GM12801 (cell line): ENCODE results near the gene CDH22.

Experiments used
- CTCF ChIP-seq: IDR thresholded peaks from one replicate; pipeline ENCODE4 v1.5.1; 2011; ENCODE audit warnings: control low read depth; ENCODE audit not compliant: insufficient read length; ENCODE audit errors: extremely low read depth

Gene CDH22

GRCh38 chr20:46261456-46262253 is 46.6 kb downstream of the CDH22 start:
- no peak for TF ChIP-seq CTCF

- no peak for TF ChIP-seq CTCF
Observed at GRCh38 chr20:46260936-46261454, 47.3 kb downstream of the CDH22 start.

- no peak for TF ChIP-seq CTCF
Observed at GRCh38 chr20:46260480-46260879, 47.8 kb downstream of the CDH22 start.

GRCh38 chr20:46259260-46259859 is 48.9 kb downstream of the CDH22 start:
- no peak for TF ChIP-seq CTCF

GRCh38 chr20:46257887-46258286 is 50.4 kb downstream of the CDH22 start:
- TF ChIP-seq CTCF, result no peak

GRCh38 chr20:46256293-46256692 is 52.0 kb downstream of the CDH22 start:
- TF ChIP-seq CTCF, result no peak

GRCh38 chr20:46255440-46256104 is 52.7 kb downstream of the CDH22 start:
- TF ChIP-seq CTCF, result no peak
